ENCODE data around the gene PDE3A. TPM values are rescaled to one million over a fixed set of nuclear protein-coding genes. Genes with fewer than 3 reads are reported as not detected.

The PDE3A gene
- total RNA-seq, 1 donor from 2014 or later = 12.0 TPM

DNA sequence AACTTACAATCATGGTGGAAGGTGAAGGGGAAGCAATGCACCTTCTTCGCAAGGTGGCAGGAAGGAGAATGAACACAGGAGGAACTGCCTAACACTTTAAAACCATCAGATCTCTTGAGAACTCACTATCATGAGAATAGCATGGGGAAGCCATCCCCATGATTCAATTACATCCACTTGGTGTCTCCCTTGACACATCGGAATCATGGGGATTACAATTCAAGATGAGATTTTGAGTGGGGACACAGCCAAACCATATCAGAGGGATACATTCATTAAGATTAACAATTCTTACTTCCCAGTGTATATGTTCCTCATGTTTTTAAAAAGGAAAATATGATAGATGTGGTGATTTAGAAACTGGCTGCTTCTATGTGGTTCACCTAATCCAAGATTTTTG, 117.9 kb downstream of the PDE3A start:
- no peak for DNase-seq (ENCODE audit: low spot score in 2 of 2, unreplicated experiment in 2 of 2)
- no peaks in the 10 kb centered on the region for H3K9me3 Mint-ChIP-seq

DNA sequence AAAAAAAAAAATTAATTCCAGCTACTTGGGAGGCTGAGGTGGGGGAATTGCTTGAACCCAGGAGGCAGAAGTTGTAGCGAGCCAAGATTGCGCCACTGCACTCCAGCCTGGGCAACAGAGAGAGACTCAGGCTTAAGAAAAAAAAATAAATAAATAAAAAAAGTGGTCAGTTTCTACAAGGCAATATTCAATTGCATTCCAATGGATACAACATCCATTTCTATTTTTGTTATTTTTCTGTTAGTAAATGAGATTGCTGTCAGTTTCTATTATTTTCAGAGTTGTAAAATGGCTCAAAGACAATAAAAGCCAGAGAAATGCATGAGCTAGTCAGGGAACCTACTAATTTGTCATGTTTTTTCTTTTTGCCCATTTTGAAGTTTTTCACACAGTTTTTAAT, 119.2 kb downstream of the PDE3A start:
- H3K9me3 Mint-ChIP-seq = no peaks in the 10 kb centered on the region
- no peak overlapping the region for H3K4me3 Mint-ChIP-seq
- H3K27ac Mint-ChIP-seq = no peak overlapping the region
- DNase-seq (ENCODE audit: low spot score in 2 of 2, unreplicated experiment in 2 of 2) = no peak
- H3K27me3 Mint-ChIP-seq (ENCODE audit: low read depth) = no peaks in the 10 kb centered on the region
- peaks cover 7% of the 10 kb centered on the region for H3K4me1 Mint-ChIP-seq
- H3K36me3 Mint-ChIP-seq = no peaks in the 10 kb centered on the region
- no peak for TF ChIP-seq CTCF (IDR thresholded peaks at IDR 0.05; ENCODE audit: unreplicated experiment)

More for the DNA sequence above, 117.9 kb downstream of the PDE3A start:
- no peaks in the 10 kb centered on the region for H3K36me3 Mint-ChIP-seq
- TF ChIP-seq CTCF (IDR thresholded peaks at IDR 0.05; ENCODE audit: unreplicated experiment) = no peak
- peaks cover 12% of the 10 kb centered on the region for H3K4me1 Mint-ChIP-seq
- H3K27ac Mint-ChIP-seq = no peak overlapping the region
- H3K27me3 Mint-ChIP-seq (ENCODE audit: low read depth) = no peaks in the 10 kb centered on the region
- H3K4me3 Mint-ChIP-seq = no peak overlapping the region

- no peak for DNase-seq (ENCODE audit: low spot score in 2 of 2, unreplicated experiment in 2 of 2)
- Mint-ChIP-seq H3K27ac (no peak overlapping the region), H3K4me3 (no peak overlapping the region), H3K36me3 (no peaks in the 10 kb centered on the region), H3K27me3 (ENCODE audit: low read depth) (no peaks in the 10 kb centered on the region), H3K9me3 (no peaks in the 10 kb centered on the region), H3K4me1 (peaks cover 19% of the 10 kb centered on the region)
- no peak for TF ChIP-seq CTCF (IDR thresholded peaks at IDR 0.05; ENCODE audit: unreplicated experiment)
Measured at GRCh38 chr12:20489645-20490044, 121.3 kb downstream of the PDE3A start.

DNA sequence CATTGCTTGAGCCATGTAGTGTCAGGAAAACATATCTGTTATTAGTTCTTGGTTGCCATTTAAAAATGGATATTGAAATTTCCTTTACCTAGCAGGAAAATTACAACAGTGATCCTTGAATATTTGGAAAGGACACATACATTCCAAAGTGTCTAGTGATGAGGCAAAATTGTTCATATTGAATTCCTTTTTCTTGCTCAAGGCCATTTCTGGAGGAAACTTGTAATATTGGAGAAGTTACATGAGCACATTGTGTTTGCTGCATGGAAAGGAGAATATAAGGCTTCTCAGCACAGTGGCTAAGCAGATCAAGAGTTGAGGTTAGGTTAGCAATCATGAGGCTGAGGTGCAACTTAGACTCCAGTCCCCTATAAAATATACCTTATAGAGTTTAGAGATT, 121.9 kb downstream of the PDE3A start:
- TF ChIP-seq CTCF (IDR thresholded peaks at IDR 0.05; ENCODE audit: unreplicated experiment) = no peak
- Mint-ChIP-seq H3K27ac (no peak overlapping the region), H3K4me3 (no peak overlapping the region), H3K4me1 (peaks cover 22% of the 10 kb centered on the region), H3K27me3 (ENCODE audit: low read depth) (no peaks in the 10 kb centered on the region), H3K9me3 (no peaks in the 10 kb centered on the region), H3K36me3 (no peaks in the 10 kb centered on the region)
- no peak for DNase-seq (ENCODE audit: low spot score in 2 of 2, unreplicated experiment in 2 of 2)

- Mint-ChIP-seq H3K4me3 (no peak overlapping the region), H3K9me3 (no peaks in the 10 kb centered on the region), H3K27ac (no peak overlapping the region)
Measured at GRCh38 chr12:20491290-20491689, 123.0 kb downstream of the PDE3A start.

More at GRCh38 chr12:20491290-20491689, 123.0 kb downstream of the PDE3A start:
- H3K36me3 Mint-ChIP-seq = no peaks in the 10 kb centered on the region
- DNase-seq (ENCODE audit: low spot score in 2 of 2, unreplicated experiment in 2 of 2) = no peak
- H3K27me3 Mint-ChIP-seq (ENCODE audit: low read depth) = no peaks in the 10 kb centered on the region
- TF ChIP-seq CTCF (IDR thresholded peaks at IDR 0.05; ENCODE audit: unreplicated experiment) = no peak
- H3K4me1 Mint-ChIP-seq = peaks cover 29% of the 10 kb centered on the region

Data from mesothelial cell of epicardium (in vitro differentiated cells).